Measurements from ENCODE around the gene DELE1.

DNA sequence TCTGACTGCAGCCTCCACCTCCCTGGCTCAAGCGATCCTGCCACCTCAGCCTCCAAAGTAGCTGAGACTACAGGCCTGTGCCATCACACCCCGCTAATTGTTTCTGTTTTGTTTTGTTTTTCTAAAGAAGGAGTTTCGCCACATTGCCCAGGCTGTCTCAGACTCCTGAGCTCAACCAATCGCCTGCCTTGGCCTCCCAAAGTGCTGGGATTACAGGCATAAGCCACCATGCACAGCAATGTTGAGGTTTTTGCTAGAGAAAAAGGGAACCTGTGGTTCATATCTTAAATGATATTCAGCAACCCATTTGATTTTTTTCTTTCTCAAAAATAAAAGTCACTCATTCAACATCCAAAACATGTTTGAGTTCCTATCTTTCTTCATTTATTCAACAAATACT lies 20.4 kb upstream of the DELE1 start:
- TF ChIP-seq, protein P1, sequence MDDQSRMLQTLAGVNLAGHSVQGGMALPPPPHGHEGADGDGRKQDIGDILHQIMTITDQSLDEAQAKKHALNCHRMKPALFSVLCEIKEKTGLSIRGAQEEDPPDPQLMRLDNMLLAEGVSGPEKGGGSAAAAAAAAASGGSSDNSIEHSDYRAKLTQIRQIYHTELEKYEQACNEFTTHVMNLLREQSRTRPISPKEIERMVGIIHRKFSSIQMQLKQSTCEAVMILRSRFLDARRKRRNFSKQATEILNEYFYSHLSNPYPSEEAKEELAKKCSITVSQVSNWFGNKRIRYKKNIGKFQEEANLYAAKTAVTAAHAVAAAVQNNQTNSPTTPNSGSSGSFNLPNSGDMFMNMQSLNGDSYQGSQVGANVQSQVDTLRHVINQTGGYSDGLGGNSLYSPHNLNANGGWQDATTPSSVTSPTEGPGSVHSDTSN (CRISPR knock-in tag; IDR thresholded peaks at IDR 0.05): no peak
- TF ChIP-seq, protein P2, sequence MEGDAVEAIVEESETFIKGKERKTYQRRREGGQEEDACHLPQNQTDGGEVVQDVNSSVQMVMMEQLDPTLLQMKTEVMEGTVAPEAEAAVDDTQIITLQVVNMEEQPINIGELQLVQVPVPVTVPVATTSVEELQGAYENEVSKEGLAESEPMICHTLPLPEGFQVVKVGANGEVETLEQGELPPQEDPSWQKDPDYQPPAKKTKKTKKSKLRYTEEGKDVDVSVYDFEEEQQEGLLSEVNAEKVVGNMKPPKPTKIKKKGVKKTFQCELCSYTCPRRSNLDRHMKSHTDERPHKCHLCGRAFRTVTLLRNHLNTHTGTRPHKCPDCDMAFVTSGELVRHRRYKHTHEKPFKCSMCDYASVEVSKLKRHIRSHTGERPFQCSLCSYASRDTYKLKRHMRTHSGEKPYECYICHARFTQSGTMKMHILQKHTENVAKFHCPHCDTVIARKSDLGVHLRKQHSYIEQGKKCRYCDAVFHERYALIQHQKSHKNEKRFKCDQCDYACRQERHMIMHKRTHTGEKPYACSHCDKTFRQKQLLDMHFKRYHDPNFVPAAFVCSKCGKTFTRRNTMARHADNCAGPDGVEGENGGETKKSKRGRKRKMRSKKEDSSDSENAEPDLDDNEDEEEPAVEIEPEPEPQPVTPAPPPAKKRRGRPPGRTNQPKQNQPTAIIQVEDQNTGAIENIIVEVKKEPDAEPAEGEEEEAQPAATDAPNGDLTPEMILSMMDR (tag by site-specific recombination; IDR thresholded peaks at IDR 0.05): no peak
- TF ChIP-seq ZNF423 (tag by site-specific recombination; IDR thresholded peaks at IDR 0.05) (no peak), ZNF221 (tag by site-specific recombination; IDR thresholded peaks at IDR 0.05; ENCODE audit: borderline replicate concordance) (no peak), SP2 (tag by site-specific recombination; IDR thresholded peaks at IDR 0.05) (no peak), GLI4 (tag by site-specific recombination; IDR thresholded peaks at IDR 0.05) (no peak), ZNF140 (tag by site-specific recombination; IDR thresholded peaks at IDR 0.05) (no peak), ZNF747 (tag by site-specific recombination; IDR thresholded peaks at IDR 0.05) (no peak), ZNF837 (tag by site-specific recombination; IDR thresholded peaks at IDR 0.05) (no peak), ZNF792 (tag by site-specific recombination; IDR thresholded peaks at IDR 0.05) (no peak), ZNF175 (tag by site-specific recombination; IDR thresholded peaks at IDR 0.05) (no peak), ZNF561 (tag by site-specific recombination; IDR thresholded peaks at IDR 0.05; ENCODE audit: borderline replicate concordance) (no peak)
- TF ChIP-seq, protein P3, sequence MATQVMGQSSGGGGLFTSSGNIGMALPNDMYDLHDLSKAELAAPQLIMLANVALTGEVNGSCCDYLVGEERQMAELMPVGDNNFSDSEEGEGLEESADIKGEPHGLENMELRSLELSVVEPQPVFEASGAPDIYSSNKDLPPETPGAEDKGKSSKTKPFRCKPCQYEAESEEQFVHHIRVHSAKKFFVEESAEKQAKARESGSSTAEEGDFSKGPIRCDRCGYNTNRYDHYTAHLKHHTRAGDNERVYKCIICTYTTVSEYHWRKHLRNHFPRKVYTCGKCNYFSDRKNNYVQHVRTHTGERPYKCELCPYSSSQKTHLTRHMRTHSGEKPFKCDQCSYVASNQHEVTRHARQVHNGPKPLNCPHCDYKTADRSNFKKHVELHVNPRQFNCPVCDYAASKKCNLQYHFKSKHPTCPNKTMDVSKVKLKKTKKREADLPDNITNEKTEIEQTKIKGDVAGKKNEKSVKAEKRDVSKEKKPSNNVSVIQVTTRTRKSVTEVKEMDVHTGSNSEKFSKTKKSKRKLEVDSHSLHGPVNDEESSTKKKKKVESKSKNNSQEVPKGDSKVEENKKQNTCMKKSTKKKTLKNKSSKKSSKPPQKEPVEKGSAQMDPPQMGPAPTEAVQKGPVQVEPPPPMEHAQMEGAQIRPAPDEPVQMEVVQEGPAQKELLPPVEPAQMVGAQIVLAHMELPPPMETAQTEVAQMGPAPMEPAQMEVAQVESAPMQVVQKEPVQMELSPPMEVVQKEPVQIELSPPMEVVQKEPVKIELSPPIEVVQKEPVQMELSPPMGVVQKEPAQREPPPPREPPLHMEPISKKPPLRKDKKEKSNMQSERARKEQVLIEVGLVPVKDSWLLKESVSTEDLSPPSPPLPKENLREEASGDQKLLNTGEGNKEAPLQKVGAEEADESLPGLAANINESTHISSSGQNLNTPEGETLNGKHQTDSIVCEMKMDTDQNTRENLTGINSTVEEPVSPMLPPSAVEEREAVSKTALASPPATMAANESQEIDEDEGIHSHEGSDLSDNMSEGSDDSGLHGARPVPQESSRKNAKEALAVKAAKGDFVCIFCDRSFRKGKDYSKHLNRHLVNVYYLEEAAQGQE (tag by site-specific recombination; IDR thresholded peaks at IDR 0.05): no peak
- TF ChIP-seq, protein P4, sequence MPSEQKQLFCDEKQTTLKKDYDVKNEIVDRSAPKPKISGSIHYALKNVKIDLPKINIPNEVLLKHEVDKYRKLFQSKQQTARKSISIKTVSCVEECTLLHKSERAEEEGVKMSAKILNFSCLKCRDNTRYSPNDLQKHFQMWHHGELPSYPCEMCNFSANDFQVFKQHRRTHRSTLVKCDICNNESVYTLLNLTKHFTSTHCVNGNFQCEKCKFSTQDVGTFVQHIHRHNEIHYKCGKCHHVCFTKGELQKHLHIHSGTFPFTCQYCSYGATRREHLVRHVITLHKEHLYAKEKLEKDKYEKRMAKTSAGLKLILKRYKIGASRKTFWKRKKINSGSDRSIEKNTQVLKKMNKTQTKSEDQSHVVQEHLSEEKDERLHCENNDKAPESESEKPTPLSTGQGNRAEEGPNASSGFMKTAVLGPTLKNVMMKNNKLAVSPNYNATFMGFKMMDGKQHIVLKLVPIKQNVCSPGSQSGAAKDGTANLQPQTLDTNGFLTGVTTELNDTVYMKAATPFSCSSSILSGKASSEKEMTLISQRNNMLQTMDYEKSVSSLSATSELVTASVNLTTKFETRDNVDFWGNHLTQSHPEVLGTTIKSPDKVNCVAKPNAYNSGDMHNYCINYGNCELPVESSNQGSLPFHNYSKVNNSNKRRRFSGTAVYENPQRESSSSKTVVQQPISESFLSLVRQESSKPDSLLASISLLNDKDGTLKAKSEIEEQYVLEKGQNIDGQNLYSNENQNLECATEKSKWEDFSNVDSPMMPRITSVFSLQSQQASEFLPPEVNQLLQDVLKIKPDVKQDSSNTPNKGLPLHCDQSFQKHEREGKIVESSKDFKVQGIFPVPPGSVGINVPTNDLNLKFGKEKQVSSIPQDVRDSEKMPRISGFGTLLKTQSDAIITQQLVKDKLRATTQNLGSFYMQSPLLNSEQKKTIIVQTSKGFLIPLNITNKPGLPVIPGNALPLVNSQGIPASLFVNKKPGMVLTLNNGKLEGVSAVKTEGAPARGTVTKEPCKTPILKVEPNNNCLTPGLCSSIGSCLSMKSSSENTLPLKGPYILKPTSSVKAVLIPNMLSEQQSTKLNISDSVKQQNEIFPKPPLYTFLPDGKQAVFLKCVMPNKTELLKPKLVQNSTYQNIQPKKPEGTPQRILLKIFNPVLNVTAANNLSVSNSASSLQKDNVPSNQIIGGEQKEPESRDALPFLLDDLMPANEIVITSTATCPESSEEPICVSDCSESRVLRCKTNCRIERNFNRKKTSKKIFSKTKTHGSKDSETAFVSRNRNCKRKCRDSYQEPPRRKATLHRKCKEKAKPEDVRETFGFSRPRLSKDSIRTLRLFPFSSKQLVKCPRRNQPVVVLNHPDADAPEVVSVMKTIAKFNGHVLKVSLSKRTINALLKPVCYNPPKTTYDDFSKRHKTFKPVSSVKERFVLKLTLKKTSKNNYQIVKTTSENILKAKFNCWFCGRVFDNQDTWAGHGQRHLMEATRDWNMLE (tag by site-specific recombination; conservative IDR thresholded peaks at IDR 0.05; ENCODE audit: low read depth): no peak

Data from HEK293 (cell line).